HEK293 (cell line): ENCODE data around the gene SERTAD4.

Experiments used
- CTCF ChIA-PET: fragments of 350-600 bp; formaldehyde crosslinking; extraction: SDS; loops from one replicate; lab custom pipeline; 2021; ENCODE audit warnings: antibody characterized with exemption; lab: Yijun Ruan, JAX
- POLR2A ChIA-PET: fragments of 300-600 bp; formaldehyde crosslinking; extraction: SDS; loops from one replicate; lab custom pipeline; 2020; ENCODE audit warnings: antibody characterized with exemption, inconsistent platforms; lab: Yijun Ruan, JAX
- H3K27ac ChIP-seq: fragments of 200-500 bp; sonication (Bioruptor generic); 2 replicates; pipeline ENCODE4 v1.5.1; 2014; ENCODE audit warnings: low read depth, low read length, control low read depth, inconsistent platforms; ENCODE audit errors: extremely low read depth
- H3K36me3 ChIP-seq, 2 experiments: fragments of 200-500 bp in 1 of 2; sonication (Bioruptor generic) in 1 of 2; 1 replicate in 1 of 2; 2 replicates in 1 of 2; pipeline ENCODE4 v1.5.1; 2014 to 2017; ENCODE audit warnings: inconsistent platforms in 2 of 2, low read length in 2 of 2; ENCODE audit not compliant: control insufficient read depth in 2 of 2, insufficient read depth in 1 of 2
- H3K4me1 ChIP-seq: fragments of 200-500 bp; sonication (Bioruptor generic); 2 replicates; pipeline ENCODE4 v1.5.1; 2014; ENCODE audit warnings: mild to moderate bottlenecking, low read length, inconsistent platforms; ENCODE audit not compliant: control insufficient read depth, insufficient read depth
- H3K4me3 ChIP-seq: 2 replicates; pipeline ENCODE4 v1.5.1; 2011; ENCODE audit warnings: low read depth, mild to moderate bottlenecking, control low read depth, low read length, moderate library complexity
- H3K9me3 ChIP-seq: fragments of 200-500 bp; sonication (Bioruptor generic); 2 replicates; pipeline ENCODE4 v1.5.1; 2014; ENCODE audit warnings: low read depth, low read length, inconsistent platforms; ENCODE audit not compliant: control insufficient read depth, insufficient read depth
- ELK4 ChIP-seq: IDR thresholded peaks from 2 replicates; pipeline ENCODE4 v1.6.1; 2011; ENCODE audit warnings: mild to moderate bottlenecking, low read depth, low read length, borderline replicate concordance
- KLF1 ChIP-seq: fragments of 450-650 bp; formaldehyde crosslinking; IDR thresholded peaks from 2 replicates; pipeline ENCODE4 v1.5.1; 2016; ENCODE audit warnings: missing biosample characterization, missing genetic modification characterization
- MYNN ChIP-seq: fragments of 450-650 bp; formaldehyde crosslinking; IDR thresholded peaks from 2 replicates; pipeline ENCODE4 v1.5.1; 2016; ENCODE audit warnings: missing biosample characterization, missing genetic modification characterization, borderline replicate concordance
- OSR2 ChIP-seq: fragments of 450-650 bp; formaldehyde crosslinking; IDR thresholded peaks from 2 replicates; pipeline ENCODE4 v1.5.1; 2016; ENCODE audit warnings: missing biosample characterization, missing genetic modification characterization
- PATZ1 ChIP-seq: fragments of 450-650 bp; formaldehyde crosslinking; IDR thresholded peaks from 2 replicates; pipeline ENCODE4 v1.5.1; 2016; ENCODE audit warnings: missing biosample characterization, missing genetic modification characterization
- REPIN1 ChIP-seq: fragments of 450-650 bp; formaldehyde crosslinking; IDR thresholded peaks from 2 replicates; pipeline ENCODE4 v1.5.1; 2017; ENCODE audit warnings: missing biosample characterization, missing genetic modification characterization, low read depth
- REST ChIP-seq: fragments of 450-650 bp; formaldehyde crosslinking; IDR thresholded peaks from 2 replicates; pipeline ENCODE4 v1.5.1; 2016; ENCODE audit warnings: missing biosample characterization, missing genetic modification characterization
- SP3 ChIP-seq: fragments of 450-650 bp; formaldehyde crosslinking; IDR thresholded peaks from 2 replicates; pipeline ENCODE4 v1.5.1; 2016; ENCODE audit warnings: missing biosample characterization, missing genetic modification characterization
- ZBTB11 ChIP-seq: fragments of 450-650 bp; formaldehyde crosslinking; conservative IDR thresholded peaks from 2 replicates; pipeline ENCODE4 v1.5.1; 2016; ENCODE audit warnings: low read depth, missing biosample characterization, missing genetic modification characterization
- ZBTB7A ChIP-seq: fragments of 450-650 bp; formaldehyde crosslinking; IDR thresholded peaks from 2 replicates; pipeline ENCODE4 v1.5.1; 2016; ENCODE audit warnings: low read depth, missing biosample characterization, missing genetic modification characterization
- ZIC2 ChIP-seq: fragments of 450-650 bp; formaldehyde crosslinking; IDR thresholded peaks from 2 replicates; pipeline ENCODE4 v1.5.1; 2016; ENCODE audit warnings: missing biosample characterization, missing genetic modification characterization
- ZNF19 ChIP-seq: fragments of 450-650 bp; formaldehyde crosslinking; IDR thresholded peaks from 2 replicates; pipeline ENCODE4; 2016; ENCODE audit warnings: missing biosample characterization, missing genetic modification characterization, low read depth
- ZNF274 ChIP-seq, 2 experiments: fragments of 200-500 bp in 1 of 2; fragments of 450-650 bp in 1 of 2; sonication (Bioruptor generic) in 1 of 2; formaldehyde crosslinking in 1 of 2; IDR thresholded peaks; 2 replicates each; pipeline versions ENCODE4 v1.5.1 to v1.6.1; 2014 to 2016; ENCODE audit warnings: borderline replicate concordance in 1 of 2, inconsistent platforms in 1 of 2, low read length in 1 of 2, missing biosample characterization in 1 of 2, missing genetic modification characterization in 1 of 2
- ZNF449 ChIP-seq: fragments of 450-650 bp; formaldehyde crosslinking; IDR thresholded peaks from 2 replicates; pipeline ENCODE4 v1.5.1; 2017; ENCODE audit warnings: missing biosample characterization, mild to moderate bottlenecking, missing genetic modification characterization, moderate library complexity
- ZNF488 ChIP-seq: fragments of 450-650 bp; formaldehyde crosslinking; IDR thresholded peaks from 2 replicates; pipeline ENCODE4 v1.5.1; 2016; ENCODE audit warnings: missing biosample characterization, missing genetic modification characterization
- ZNF501 ChIP-seq: fragments of 450-650 bp; formaldehyde crosslinking; IDR thresholded peaks from 2 replicates; pipeline ENCODE4 v1.5.1; 2016; ENCODE audit warnings: missing biosample characterization, missing genetic modification characterization
- ZNF645 ChIP-seq: fragments of 450-650 bp; formaldehyde crosslinking; IDR thresholded peaks from 2 replicates; pipeline ENCODE4; 2016; ENCODE audit warnings: missing biosample characterization, missing genetic modification characterization

The SERTAD4 gene

GRCh38 chr1:210233216-210233494 is 559 bp downstream of the SERTAD4 start (continued):
- TF ChIP-seq ZBTB11 (tag by site-specific recombination) (no peak), ZNF274 (IDR thresholded peaks at IDR 0.05; ENCODE audit: low read length) (no peak), ZNF274 (tag by site-specific recombination; IDR thresholded peaks at IDR 0.05; ENCODE audit: borderline replicate concordance) (no peak), ZNF449 (tag by site-specific recombination) (peak; percentile 82), KLF1 (peak; percentile 29; the same call in 1 of the 2 replicates), ZIC2 (tag by site-specific recombination) (peak; percentile 59), PATZ1 (tag by site-specific recombination) (0 out of 2 replicates have a peak, but pooled peaks have one; percentile 77)
- TF ChIP-seq, all 188 proteins: peak for 11

GRCh38 chr1:210233495-210234328 is 1.1 kb downstream of the SERTAD4 start:
- no peaks in the 10 kb centered on the region for H3K9me3 ChIP-seq
- POLR2A ChIA-PET = interaction anchor here (0.6 to 2.2 kb wide), 17 partner anchors 10 to 355 kb away, joined by 3 to 12 read pairs (median 4); partner anchors contain the start of gene SYT14
- H3K4me1 ChIP-seq = peaks cover 41% of the 10 kb centered on the region
- peak overlapping the region; percentile 99 for H3K27ac ChIP-seq
- CTCF ChIA-PET = interaction anchor here (0.6 to 1.6 kb wide), 9 partner anchors 9 to 1252 kb away, joined by 3 to 5 read pairs (median 4); no protein-coding TSS in a partner anchor
- peak overlapping the region; percentile 96 for H3K4me3 ChIP-seq
- peaks cover 0 to 6% of the 10 kb centered on the region in 2 experiments; a peak in 1 of 3 replicates for H3K36me3 ChIP-seq
- no peak for TF ChIP-seq ZNF488 (tag by site-specific recombination)
- TF ChIP-seq REPIN1 (tag by site-specific recombination) = no peak
- no peak for TF ChIP-seq REST (tag by site-specific recombination)
- TF ChIP-seq ZNF501 (tag by site-specific recombination) = no peak
- no peak for TF ChIP-seq ZNF19 (tag by site-specific recombination)
- peak; percentile 79 for TF ChIP-seq OSR2
- no peak for TF ChIP-seq ZBTB7A (tag by site-specific recombination)
- no peak for TF ChIP-seq ELK4
- peak; percentile 63 for TF ChIP-seq SP3 (tag by site-specific recombination)
- no peak for TF ChIP-seq ZNF645 (tag by site-specific recombination)
- TF ChIP-seq ZNF449 (tag by site-specific recombination) = peak; percentile 87
- TF ChIP-seq KLF1 = no peak; the same call in none of the 2 replicates
- TF ChIP-seq MYNN (tag by site-specific recombination) = no peak
